ENCODE data around the gene NOS3.
A peak's percentile ranks its signal among the peaks of the same experiment; 100 is the strongest.

Gene NOS3

DNA sequence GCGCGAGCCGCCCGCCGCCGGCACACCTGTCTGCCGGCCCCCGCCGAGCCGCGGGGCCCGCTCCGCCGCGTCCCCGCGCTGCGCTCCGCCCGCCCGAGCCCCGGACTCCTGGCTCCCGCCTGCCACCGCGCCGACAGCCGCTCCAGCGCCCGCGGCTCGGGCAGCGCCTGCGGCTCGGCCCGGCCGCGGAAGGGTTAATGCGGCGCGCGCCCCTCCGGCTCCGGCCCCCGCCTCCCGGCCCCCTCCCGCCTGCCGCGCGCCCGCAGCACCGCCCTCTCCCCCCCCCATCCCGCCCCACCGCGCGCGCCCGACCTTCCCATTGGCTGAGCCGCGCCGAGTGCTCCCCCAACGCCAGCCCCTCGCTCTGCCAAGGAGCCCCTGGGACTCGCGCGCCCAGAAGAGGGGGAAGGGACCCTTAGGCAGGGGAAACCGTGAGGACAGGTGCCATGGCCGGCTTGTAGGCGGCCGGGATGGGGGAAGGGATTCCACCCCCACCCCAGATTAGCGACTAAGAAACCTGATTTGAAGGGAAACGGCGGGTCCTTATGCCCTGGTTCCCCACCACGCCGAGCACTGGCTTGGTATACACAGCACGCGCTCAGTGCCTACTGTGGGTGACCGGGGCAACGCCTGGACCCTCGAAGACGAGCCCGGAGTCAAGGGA is 12.6 kb upstream of the NOS3 start, which contains the start of gene KCNH2:
Gene KCNH2 (minus strand): TSS at position 196 of the 664 bp plus-strand sequence. CDS start 408 bp downstream, outside the sequence.
- TF ChIP-seq, protein P1, sequence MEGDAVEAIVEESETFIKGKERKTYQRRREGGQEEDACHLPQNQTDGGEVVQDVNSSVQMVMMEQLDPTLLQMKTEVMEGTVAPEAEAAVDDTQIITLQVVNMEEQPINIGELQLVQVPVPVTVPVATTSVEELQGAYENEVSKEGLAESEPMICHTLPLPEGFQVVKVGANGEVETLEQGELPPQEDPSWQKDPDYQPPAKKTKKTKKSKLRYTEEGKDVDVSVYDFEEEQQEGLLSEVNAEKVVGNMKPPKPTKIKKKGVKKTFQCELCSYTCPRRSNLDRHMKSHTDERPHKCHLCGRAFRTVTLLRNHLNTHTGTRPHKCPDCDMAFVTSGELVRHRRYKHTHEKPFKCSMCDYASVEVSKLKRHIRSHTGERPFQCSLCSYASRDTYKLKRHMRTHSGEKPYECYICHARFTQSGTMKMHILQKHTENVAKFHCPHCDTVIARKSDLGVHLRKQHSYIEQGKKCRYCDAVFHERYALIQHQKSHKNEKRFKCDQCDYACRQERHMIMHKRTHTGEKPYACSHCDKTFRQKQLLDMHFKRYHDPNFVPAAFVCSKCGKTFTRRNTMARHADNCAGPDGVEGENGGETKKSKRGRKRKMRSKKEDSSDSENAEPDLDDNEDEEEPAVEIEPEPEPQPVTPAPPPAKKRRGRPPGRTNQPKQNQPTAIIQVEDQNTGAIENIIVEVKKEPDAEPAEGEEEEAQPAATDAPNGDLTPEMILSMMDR (IDR thresholded peaks at IDR 0.05; ENCODE audit: extremely low read depth, missing control alignments) = no peak
- peak; percentile 72 for DNase-seq (ENCODE audit: low spot score)

DNA sequence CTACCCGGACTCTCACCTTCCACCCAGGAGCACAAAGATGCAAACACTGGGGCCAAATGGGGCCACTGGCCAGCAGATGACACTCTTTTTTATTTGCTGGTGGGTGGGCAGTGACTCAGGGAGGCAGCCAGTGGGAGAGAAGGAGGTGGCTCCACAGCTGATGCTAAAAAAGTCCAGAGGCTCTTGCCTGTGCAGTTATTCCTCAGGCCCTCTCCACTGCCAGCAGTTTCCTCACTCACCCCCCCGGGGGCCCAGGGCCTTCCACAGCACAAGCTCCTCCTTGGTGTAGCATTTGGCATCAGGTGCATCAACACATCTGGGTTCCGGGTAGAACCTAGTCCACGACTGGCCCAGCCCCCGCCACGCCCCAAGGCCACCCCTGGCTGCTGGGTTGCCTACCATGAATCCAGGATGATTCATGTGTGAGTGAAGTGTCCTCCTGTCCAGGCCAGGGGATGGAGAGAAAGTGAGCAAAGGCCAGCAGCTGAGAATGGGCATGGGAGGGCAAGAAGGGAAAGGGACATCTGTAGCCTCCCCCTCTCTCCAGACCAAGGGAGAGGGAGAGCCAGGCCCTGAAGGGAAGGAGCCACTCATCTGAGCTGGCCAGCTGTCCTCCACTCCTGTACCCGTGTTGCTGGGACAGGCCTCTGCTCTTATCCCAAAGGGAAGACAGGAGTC is 11.0 kb upstream of the NOS3 start:
- TF ChIP-seq, protein P1 (IDR thresholded peaks at IDR 0.05; ENCODE audit: extremely low read depth, missing control alignments) = no peak

DNA sequence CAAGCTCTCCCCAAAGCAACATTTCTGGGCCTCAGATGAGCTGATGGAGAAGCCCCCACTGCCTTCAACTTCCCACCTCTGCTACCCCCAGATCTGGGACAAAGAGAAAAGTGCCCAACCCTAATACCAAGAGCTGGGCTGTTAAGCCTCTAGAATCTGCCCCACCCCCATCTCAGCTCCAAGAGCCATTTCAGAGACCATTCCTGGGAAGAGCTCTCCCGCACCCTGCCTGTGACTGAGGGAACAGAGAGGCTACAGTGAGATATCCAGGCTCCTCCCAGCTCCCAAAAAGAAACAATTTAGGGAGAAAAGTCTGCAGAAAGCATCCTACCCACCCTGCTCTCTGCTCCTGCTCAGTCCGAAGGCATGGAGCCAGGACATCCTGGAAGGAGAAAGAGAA is 10.2 kb upstream of the NOS3 start:
- TF ChIP-seq, protein P1 (IDR thresholded peaks at IDR 0.05; ENCODE audit: extremely low read depth, missing control alignments) = no peak
- DNase-seq (ENCODE audit: low spot score) = no peak

More for the DNA sequence above, 11.0 kb upstream of the NOS3 start:
- no peak for DNase-seq (ENCODE audit: low spot score)

DNA sequence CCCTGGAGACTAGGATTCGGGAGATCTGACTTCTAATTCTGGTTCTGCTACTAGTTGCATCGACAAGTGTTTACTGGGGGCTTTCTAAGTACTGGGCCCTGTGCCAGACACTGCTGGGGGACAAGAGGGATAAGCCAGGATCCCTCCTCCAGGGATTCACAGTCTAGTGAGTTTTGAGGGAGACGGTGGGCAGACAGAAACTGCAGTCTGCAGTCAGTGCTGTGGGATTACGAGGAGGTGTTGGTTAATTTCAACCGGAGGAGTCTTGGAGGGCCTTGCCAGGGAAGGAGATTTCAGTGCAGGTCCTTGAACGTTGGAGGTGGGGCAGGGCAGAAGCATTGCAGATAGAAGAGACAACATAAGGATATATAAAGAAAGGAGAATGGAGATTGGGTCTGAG is 9.2 kb upstream of the NOS3 start:
- TF ChIP-seq, protein P1 (IDR thresholded peaks at IDR 0.05; ENCODE audit: extremely low read depth, missing control alignments) = no peak
- no peak for DNase-seq (ENCODE audit: low spot score)

DNA sequence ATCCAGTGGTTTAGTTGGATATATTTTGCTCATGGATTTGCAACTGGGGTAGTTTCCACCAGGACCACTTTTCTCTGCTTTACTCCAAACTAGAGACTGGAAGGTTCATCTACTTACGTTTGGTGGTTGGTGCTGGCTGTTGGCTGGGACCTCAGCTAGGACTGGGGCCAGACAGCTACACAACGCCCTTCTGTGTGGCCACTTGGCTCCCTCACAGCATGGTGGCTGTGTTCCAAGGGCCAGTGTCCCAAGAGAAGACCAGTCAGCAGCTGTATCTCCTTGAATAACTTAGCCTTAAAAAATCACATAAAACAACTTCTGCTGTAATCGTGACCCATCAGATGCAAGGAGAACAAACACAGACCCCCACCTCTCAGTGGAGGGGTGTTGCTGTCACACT is 8.5 kb upstream of the NOS3 start:
- DNase-seq (ENCODE audit: low spot score) = no peak
- TF ChIP-seq, protein P1 (IDR thresholded peaks at IDR 0.05; ENCODE audit: extremely low read depth, missing control alignments) = no peak

DNA sequence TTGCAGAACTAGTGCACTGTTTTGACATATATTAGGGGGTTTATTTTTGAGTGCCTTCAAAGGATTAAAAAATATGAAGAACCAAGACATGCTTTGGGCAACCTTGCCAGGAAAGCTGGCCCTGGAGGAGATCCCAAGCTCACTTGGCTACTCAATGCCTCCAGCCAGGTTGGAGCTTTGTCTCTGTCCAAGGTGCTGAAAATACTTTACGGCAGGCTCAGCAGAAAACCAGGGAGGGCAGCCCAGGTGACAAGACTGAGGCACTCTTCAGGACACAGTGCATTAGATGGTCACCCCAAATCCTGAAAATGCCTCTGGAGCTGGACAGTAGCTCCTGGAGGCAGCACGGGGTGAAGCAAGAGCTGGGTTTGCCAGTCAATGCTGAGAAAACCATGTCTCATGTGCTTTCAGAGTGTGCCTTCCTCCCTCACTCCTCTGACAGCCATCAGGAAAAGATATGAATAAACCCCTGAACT is 6.9 kb upstream of the NOS3 start:
- TF ChIP-seq, protein P1 (IDR thresholded peaks at IDR 0.05; ENCODE audit: extremely low read depth, missing control alignments) = no peak

DNA sequence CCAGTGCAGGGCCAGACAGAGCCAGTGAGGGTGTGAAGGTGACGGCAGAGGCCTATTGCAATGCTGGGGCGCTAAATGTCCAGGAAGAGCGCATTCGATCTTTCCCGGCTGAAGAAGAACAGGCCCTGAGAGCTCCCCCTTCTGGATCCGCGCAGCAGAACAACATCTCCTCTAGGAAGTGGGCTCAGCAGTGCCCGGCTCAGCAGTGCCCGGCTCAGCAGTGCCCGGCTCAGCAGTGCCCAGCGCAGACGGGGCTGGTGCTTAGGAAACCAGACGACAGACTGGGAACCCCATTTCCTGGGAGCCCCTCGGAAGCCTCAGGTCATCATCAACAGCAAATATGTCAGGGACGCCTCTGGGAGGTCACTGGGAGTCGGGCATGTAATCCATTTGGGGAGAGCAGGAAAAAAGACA is 4.7 kb upstream of the NOS3 start:
- peak; percentile 73 for DNase-seq (ENCODE audit: low spot score)
- TF ChIP-seq, protein P1 (IDR thresholded peaks at IDR 0.05; ENCODE audit: extremely low read depth, missing control alignments) = peak; percentile 55

More for the DNA sequence above, 6.9 kb upstream of the NOS3 start:
- DNase-seq (ENCODE audit: low spot score) = peak; percentile 67

All from GM20000 (cell line).